Stimulated activated CD4-positive, alpha-beta T cell treated with anti-CD3 and anti-CD28 coated beads, Interleukin-4, amount 100 ng/mL, for 24 hours (primary cell): ENCODE data around the gene ZSCAN12.
"Not testable (repeated sequence)": the region's sequence is repeated elsewhere in the genome, so short reads cannot be mapped to it uniquely, and the experiment has no call there.

ENCODE experiments used
- DNase-seq: peaks from one replicate; pipeline ENCODE4 v3.0.0-alpha.2; 2020

The ZSCAN12 gene

GRCh38 chr6:28399350-28400121 is at the start of gene ZSCAN12:
Gene ZSCAN12 (minus strand): TSS chr6:28399747. CDS start chr6:28398405, 1,342 bp downstream.
- peak; percentile 88 for DNase-seq

- no peak for DNase-seq
These were observed 49.5 kb upstream of the ZSCAN12 start for GRCh38 chr6:28449056-28449455.

GRCh38 chr6:28447512-28447906 is 48.0 kb upstream of the ZSCAN12 start:
- not testable (repeated sequence) for DNase-seq

- no peak for DNase-seq
These were observed 47.4 kb upstream of the ZSCAN12 start for GRCh38 chr6:28446818-28447511.

GRCh38 chr6:28444759-28445158 is 45.2 kb upstream of the ZSCAN12 start:
- DNase-seq, result not testable (repeated sequence)

GRCh38 chr6:28443112-28443773 is 43.7 kb upstream of the ZSCAN12 start, which contains the start of gene ZSCAN23:
Gene ZSCAN23 (minus strand): TSS chr6:28443491. CDS start chr6:28436266, 7,225 bp downstream.
- DNase-seq, result peak; percentile 84

GRCh38 chr6:28442586-28442985 is 43.0 kb upstream of the ZSCAN12 start:
- DNase-seq, result no peak

GRCh38 chr6:28436404-28436803 is 36.9 kb upstream of the ZSCAN12 start:
- no peak for DNase-seq

- no peak for DNase-seq
These were observed 33.6 kb upstream of the ZSCAN12 start for GRCh38 chr6:28433119-28433518.

- DNase-seq, result no peak
These were observed 30.2 kb upstream of the ZSCAN12 start for GRCh38 chr6:28429781-28430180.

- no peak for DNase-seq
These were observed 26.5 kb upstream of the ZSCAN12 start for GRCh38 chr6:28425944-28426541.

- DNase-seq, result no peak
These were observed 24.6 kb upstream of the ZSCAN12 start for GRCh38 chr6:28424163-28424562.

GRCh38 chr6:28423546-28423945 is 24.0 kb upstream of the ZSCAN12 start:
- no peak for DNase-seq

GRCh38 chr6:28413681-28414080 is 14.1 kb upstream of the ZSCAN12 start:
- DNase-seq, result no peak

GRCh38 chr6:28410767-28411166 is 11.2 kb upstream of the ZSCAN12 start:
- no peak for DNase-seq

GRCh38 chr6:28408076-28408802 is 8.7 kb upstream of the ZSCAN12 start:
- no peak for DNase-seq

GRCh38 chr6:28407401-28407800 is 7.9 kb upstream of the ZSCAN12 start:
- no peak for DNase-seq

GRCh38 chr6:28403923-28404322 is 4.4 kb upstream of the ZSCAN12 start:
- not testable (repeated sequence) for DNase-seq

GRCh38 chr6:28402197-28402596 is 2.6 kb upstream of the ZSCAN12 start:
- no peak for DNase-seq

GRCh38 chr6:28401172-28401571 is 1.6 kb upstream of the ZSCAN12 start:
- no peak for DNase-seq

GRCh38 chr6:28400122-28400451 is 540 bp upstream of the ZSCAN12 start:
- no peak for DNase-seq

- DNase-seq, result no peak
These were observed 3.6 kb downstream of the ZSCAN12 start for GRCh38 chr6:28395918-28396317.
